ENCODE results near the gene MVB12B.

The MVB12B gene

DNA sequence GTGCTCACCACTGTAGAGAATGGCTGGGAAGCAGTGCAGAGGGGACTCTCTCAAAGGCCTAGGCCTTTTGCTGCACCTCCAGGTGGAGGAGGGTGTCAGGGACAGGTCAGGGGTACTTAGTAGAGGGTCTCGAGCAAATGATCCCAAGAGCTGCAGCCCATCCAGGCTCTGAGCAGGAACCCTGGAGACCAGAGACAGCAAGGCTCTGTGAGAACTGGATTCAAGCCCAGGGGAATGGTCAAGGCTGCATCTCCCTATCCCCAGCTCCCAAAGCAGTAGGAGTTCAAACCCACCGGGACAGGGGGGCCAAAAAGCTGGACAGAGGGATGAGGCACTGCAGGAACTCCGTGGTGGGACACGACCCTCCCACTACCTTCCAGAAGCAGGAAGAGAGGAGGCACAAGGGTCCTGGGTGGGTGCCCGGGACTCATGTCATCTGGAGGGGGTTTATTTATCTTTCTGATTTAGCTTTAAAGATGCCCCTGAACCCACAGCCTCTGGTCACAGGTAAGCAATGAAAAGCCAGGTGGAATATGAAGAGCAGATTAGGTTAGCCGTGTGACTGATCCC is 124.8 kb downstream of the MVB12B start:
- no peak overlapping the region for H3K4ac ChIP-seq (ENCODE audit: low read length)
- no CpG with 5 or more reads among the region's 6 CpGs for WGBS, 2 donors (ENCODE audit: extremely low coverage in 2 of 2, insufficient read length in 2 of 2, insufficient replicate concordance in 1 of 2)

DNA sequence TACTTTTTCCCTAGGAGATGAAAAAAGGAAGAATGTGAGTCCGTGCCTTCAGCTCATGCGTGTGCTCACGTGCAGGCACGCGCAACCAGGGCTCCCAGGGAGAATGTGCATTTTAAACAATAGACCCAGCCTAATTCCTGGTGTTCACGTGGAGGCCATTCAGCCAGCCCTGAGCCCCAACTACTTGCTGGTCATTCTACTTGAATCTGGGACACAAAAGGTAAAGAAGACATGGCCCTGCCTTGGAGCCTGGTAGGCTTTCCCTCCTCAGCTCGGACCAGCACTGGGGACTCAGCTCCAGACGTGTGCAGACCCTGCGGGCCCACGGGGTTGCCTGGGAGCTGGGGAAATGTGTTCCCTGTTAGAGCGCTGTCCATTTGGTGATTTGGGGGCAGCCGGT is 125.5 kb downstream of the MVB12B start:
- no CpG with 5 or more reads among the region's 12 CpGs for WGBS, 2 donors (ENCODE audit: extremely low coverage in 2 of 2, insufficient read length in 2 of 2, insufficient replicate concordance in 1 of 2)
- Histone ChIP-seq H3K4ac (ENCODE audit: low read length) (no peak overlapping the region), H3K9ac (ENCODE audit: low read depth, low read length, poor library complexity) (no peak overlapping the region), H2BK120ac (ENCODE audit: low read depth, low read length) (no peak overlapping the region), H2BK5ac (ENCODE audit: low read length) (no peak overlapping the region), H4K8ac (ENCODE audit: low read depth, low read length) (no peak overlapping the region), H2AK5ac (ENCODE audit: low read depth, low read length) (no peak overlapping the region), H3K36me3 (replicated peaks in 1 of 2; ENCODE audit: control insufficient read depth in 2 of 2, insufficient read depth in 2 of 2, low read length in 2 of 2) (peaks cover 6 to 14% of the 10 kb centered on the region in 2 donors), H3K4me1 (ENCODE audit: control insufficient read depth in 2 of 2, insufficient read depth in 1 of 2, low read depth in 1 of 2, low read length in 2 of 2) (peaks cover 11 to 25% of the 10 kb centered on the region in 2 donors), H2AFZ (ENCODE audit: low read length) (no peak overlapping the region), H2BK12ac (ENCODE audit: low read length) (no peak overlapping the region), H3K18ac (ENCODE audit: low read length) (peak overlapping the region; percentile 28), H2BK15ac (ENCODE audit: low read length) (no peak overlapping the region), H3K4me2 (ENCODE audit: insufficient read depth, low read length, poor library complexity, severe bottlenecking) (no peak overlapping the region), H3K9me3 (replicated peaks in 1 of 2; ENCODE audit: control insufficient read depth in 2 of 2, insufficient read depth in 1 of 2, low read depth in 1 of 2, low read length in 2 of 2) (peaks cover 0 to 3% of the 10 kb centered on the region in 2 donors), H3K14ac (ENCODE audit: low read length) (no peak overlapping the region), H3K4me3 (ENCODE audit: low read length in 2 of 2) (no peak overlapping the region), H3K79me1 (ENCODE audit: low read depth, low read length) (no peaks in the 10 kb centered on the region), H3K23ac (ENCODE audit: low read depth, low read length, poor library complexity) (no peak overlapping the region), H3K27me3 (ENCODE audit: control insufficient read depth in 3 of 3, insufficient read depth in 3 of 3, low read depth in 1 of 3, low read length in 3 of 3) (no peaks in the 10 kb centered on the region), H4K91ac (ENCODE audit: low read depth, low read length, poor library complexity) (no peak overlapping the region), H3K27ac (replicated peaks; ENCODE audit: low read length) (no peak overlapping the region)
- DNase-seq (ENCODE audit: low spot score): no peak

More for the DNA sequence above, 124.8 kb downstream of the MVB12B start:
- H3K27ac ChIP-seq (replicated peaks; ENCODE audit: low read length): no peak overlapping the region
- H3K14ac ChIP-seq (ENCODE audit: low read length): no peak overlapping the region
- H2BK15ac ChIP-seq (ENCODE audit: low read length): no peak overlapping the region
- H3K4me1 ChIP-seq (ENCODE audit: control insufficient read depth in 2 of 2, insufficient read depth in 1 of 2, low read depth in 1 of 2, low read length in 2 of 2): peaks cover 11 to 24% of the 10 kb centered on the region in 2 donors
- H3K9ac ChIP-seq (ENCODE audit: low read depth, low read length, poor library complexity): no peak overlapping the region
- DNase-seq (ENCODE audit: low spot score): no peak
- no peak overlapping the region for H3K23ac ChIP-seq (ENCODE audit: low read depth, low read length, poor library complexity)
- H2AK5ac ChIP-seq (ENCODE audit: low read depth, low read length): no peak overlapping the region
- H3K27me3 ChIP-seq (ENCODE audit: control insufficient read depth in 3 of 3, insufficient read depth in 3 of 3, low read depth in 1 of 3, low read length in 3 of 3): no peaks in the 10 kb centered on the region
- H3K4me3 ChIP-seq (ENCODE audit: low read length in 2 of 2): no peak overlapping the region
- H4K91ac ChIP-seq (ENCODE audit: low read depth, low read length, poor library complexity): no peak overlapping the region
- no peak overlapping the region for H2AFZ ChIP-seq (ENCODE audit: low read length)
- H2BK120ac ChIP-seq (ENCODE audit: low read depth, low read length): no peak overlapping the region
- no peak overlapping the region for H2BK12ac ChIP-seq (ENCODE audit: low read length)
- H4K8ac ChIP-seq (ENCODE audit: low read depth, low read length): no peak overlapping the region
- no peaks in the 10 kb centered on the region for H3K79me1 ChIP-seq (ENCODE audit: low read depth, low read length)
- H3K18ac ChIP-seq (ENCODE audit: low read length): peak overlapping the region; percentile 53
- H3K4me2 ChIP-seq (ENCODE audit: insufficient read depth, low read length, poor library complexity, severe bottlenecking): no peak overlapping the region
- no peak overlapping the region for H2BK5ac ChIP-seq (ENCODE audit: low read length)
- peaks cover 4 to 12% of the 10 kb centered on the region in 2 donors for H3K36me3 ChIP-seq (replicated peaks in 1 of 2; ENCODE audit: control insufficient read depth in 2 of 2, insufficient read depth in 2 of 2, low read length in 2 of 2)
- peaks cover 0 to 3% of the 10 kb centered on the region in 2 donors for H3K9me3 ChIP-seq (replicated peaks in 1 of 2; ENCODE audit: control insufficient read depth in 2 of 2, insufficient read depth in 1 of 2, low read depth in 1 of 2, low read length in 2 of 2)

DNA sequence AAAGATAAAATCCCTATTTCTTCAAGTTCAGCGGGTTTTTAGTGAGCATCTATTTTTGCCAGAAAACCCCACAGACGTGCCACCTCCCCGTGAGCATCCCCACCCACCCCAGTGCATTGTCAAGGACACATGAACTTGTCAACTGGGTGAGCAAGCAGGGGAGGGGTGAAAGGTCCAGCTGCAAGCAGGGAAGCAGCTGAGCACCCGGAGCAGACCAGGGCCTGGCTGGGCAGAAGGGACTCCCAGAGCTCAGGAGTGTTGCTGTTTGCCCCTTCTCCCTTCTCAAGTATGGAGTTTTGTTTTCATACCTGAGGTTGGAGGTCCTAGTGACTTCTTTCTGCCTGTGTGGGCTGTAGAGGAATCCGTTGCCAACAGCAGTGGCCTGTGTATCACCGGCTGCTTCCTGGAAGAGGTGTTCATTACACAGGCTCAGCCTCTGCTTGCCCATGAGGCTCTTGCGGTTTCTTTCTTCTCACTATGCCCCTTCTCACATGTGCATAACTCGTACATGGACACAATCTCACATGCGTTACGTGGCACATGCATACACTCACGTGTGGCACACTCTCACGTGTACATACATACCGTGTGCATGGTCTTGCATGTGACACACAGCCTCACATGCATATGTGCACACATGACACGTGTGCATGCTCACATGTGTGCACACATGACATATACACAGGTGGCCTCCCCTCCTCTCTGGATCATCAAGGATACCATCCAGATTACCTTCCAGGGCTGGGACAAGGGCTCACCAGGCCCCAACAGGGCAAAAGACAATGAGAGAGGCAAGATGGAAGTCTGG is 126.7 kb downstream of the MVB12B start:
- no peaks in the 10 kb centered on the region for H3K27me3 ChIP-seq (ENCODE audit: control insufficient read depth in 3 of 3, insufficient read depth in 3 of 3, low read depth in 1 of 3, low read length in 3 of 3)
- peak overlapping the region; percentile 65 for H3K9ac ChIP-seq (ENCODE audit: low read depth, low read length, poor library complexity)
- H3K23ac ChIP-seq (ENCODE audit: low read depth, low read length, poor library complexity): peak overlapping the region; percentile 12
- H3K27ac ChIP-seq (replicated peaks; ENCODE audit: low read length): no peak overlapping the region
- H2AK5ac ChIP-seq (ENCODE audit: low read depth, low read length): no peak overlapping the region
- H2BK12ac ChIP-seq (ENCODE audit: low read length): no peak overlapping the region
- H2AFZ ChIP-seq (ENCODE audit: low read length): no peak overlapping the region
- peak overlapping the region in 1 of 2 donors; percentile 56 for H3K4me3 ChIP-seq (ENCODE audit: low read length in 2 of 2)
- no peak overlapping the region for H2BK5ac ChIP-seq (ENCODE audit: low read length)
- H3K4me2 ChIP-seq (ENCODE audit: insufficient read depth, low read length, poor library complexity, severe bottlenecking): peak overlapping the region; percentile 21
- peak overlapping the region; percentile 95 for H3K14ac ChIP-seq (ENCODE audit: low read length)
- H3K36me3 ChIP-seq (replicated peaks in 1 of 2; ENCODE audit: control insufficient read depth in 2 of 2, insufficient read depth in 2 of 2, low read length in 2 of 2): peaks cover 6 to 10% of the 10 kb centered on the region in 2 donors
- no peak overlapping the region for H2BK120ac ChIP-seq (ENCODE audit: low read depth, low read length)
- H4K91ac ChIP-seq (ENCODE audit: low read depth, low read length, poor library complexity): no peak overlapping the region
- H3K4me1 ChIP-seq (ENCODE audit: control insufficient read depth in 2 of 2, insufficient read depth in 1 of 2, low read depth in 1 of 2, low read length in 2 of 2): peaks cover 11 to 25% of the 10 kb centered on the region in 2 donors
- H3K4ac ChIP-seq (ENCODE audit: low read length): no peak overlapping the region
- H3K18ac ChIP-seq (ENCODE audit: low read length): peak overlapping the region; percentile 81
- no CpG with 5 or more reads among the region's 14 CpGs for WGBS, 2 donors (ENCODE audit: extremely low coverage in 2 of 2, insufficient read length in 2 of 2, insufficient replicate concordance in 1 of 2)
- H3K79me1 ChIP-seq (ENCODE audit: low read depth, low read length): no peaks in the 10 kb centered on the region
- H3K9me3 ChIP-seq (replicated peaks in 1 of 2; ENCODE audit: control insufficient read depth in 2 of 2, insufficient read depth in 1 of 2, low read depth in 1 of 2, low read length in 2 of 2): peaks cover 0 to 3% of the 10 kb centered on the region in 2 donors
- H4K8ac ChIP-seq (ENCODE audit: low read depth, low read length): no peak overlapping the region
- no peak overlapping the region for H2BK15ac ChIP-seq (ENCODE audit: low read length)
- no peak for DNase-seq (ENCODE audit: low spot score)

DNA sequence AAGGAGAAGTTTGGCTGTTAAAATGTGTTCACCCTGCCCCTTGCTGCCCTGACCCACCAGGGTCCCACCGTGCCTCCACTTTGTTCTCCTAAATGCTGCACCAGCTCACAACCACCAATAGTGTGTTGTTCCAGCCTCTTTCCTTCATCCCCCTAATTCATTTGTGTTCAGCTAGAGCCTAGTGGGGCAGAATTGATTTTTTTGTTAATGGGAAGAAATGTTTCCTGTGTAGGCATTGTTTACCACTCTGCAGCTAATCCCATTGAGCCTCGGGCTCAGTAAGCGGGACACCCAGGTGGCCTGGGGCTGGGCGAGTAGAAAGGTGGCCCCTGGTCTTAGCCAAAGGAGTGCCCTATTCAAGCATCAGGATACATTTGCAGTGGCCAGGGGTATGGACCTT is 127.6 kb downstream of the MVB12B start:
- peaks cover 6 to 9% of the 10 kb centered on the region in 2 donors for H3K36me3 ChIP-seq (replicated peaks in 1 of 2; ENCODE audit: control insufficient read depth in 2 of 2, insufficient read depth in 2 of 2, low read length in 2 of 2)
- H2AFZ ChIP-seq (ENCODE audit: low read length): no peak overlapping the region
- H3K27ac ChIP-seq (replicated peaks; ENCODE audit: low read length): no peak overlapping the region
- H3K4me2 ChIP-seq (ENCODE audit: insufficient read depth, low read length, poor library complexity, severe bottlenecking): no peak overlapping the region
- no peak overlapping the region for H2BK15ac ChIP-seq (ENCODE audit: low read length)
- no peak overlapping the region for H2AK5ac ChIP-seq (ENCODE audit: low read depth, low read length)
- H3K4me3 ChIP-seq (ENCODE audit: low read length in 2 of 2): no peak overlapping the region
- H3K14ac ChIP-seq (ENCODE audit: low read length): no peak overlapping the region
- no peak overlapping the region for H3K23ac ChIP-seq (ENCODE audit: low read depth, low read length, poor library complexity)
- H3K4me1 ChIP-seq (ENCODE audit: control insufficient read depth in 2 of 2, insufficient read depth in 1 of 2, low read depth in 1 of 2, low read length in 2 of 2): peaks cover 11 to 25% of the 10 kb centered on the region in 2 donors
- H2BK12ac ChIP-seq (ENCODE audit: low read length): no peak overlapping the region
- peak; percentile 71 for DNase-seq (ENCODE audit: low spot score)
- no peak overlapping the region for H3K9ac ChIP-seq (ENCODE audit: low read depth, low read length, poor library complexity)
- no peak overlapping the region for H2BK120ac ChIP-seq (ENCODE audit: low read depth, low read length)
- no peaks in the 10 kb centered on the region for H3K79me1 ChIP-seq (ENCODE audit: low read depth, low read length)
- peaks cover 0 to 3% of the 10 kb centered on the region in 2 donors for H3K9me3 ChIP-seq (replicated peaks in 1 of 2; ENCODE audit: control insufficient read depth in 2 of 2, insufficient read depth in 1 of 2, low read depth in 1 of 2, low read length in 2 of 2)
- WGBS, 2 donors (ENCODE audit: extremely low coverage in 2 of 2, insufficient read length in 2 of 2, insufficient replicate concordance in 1 of 2): no CpG with 5 or more reads among the region's 4 CpGs
- H3K18ac ChIP-seq (ENCODE audit: low read length): no peak overlapping the region
- H3K27me3 ChIP-seq (ENCODE audit: control insufficient read depth in 3 of 3, insufficient read depth in 3 of 3, low read depth in 1 of 3, low read length in 3 of 3): no peaks in the 10 kb centered on the region
- H2BK5ac ChIP-seq (ENCODE audit: low read length): no peak overlapping the region
- H4K91ac ChIP-seq (ENCODE audit: low read depth, low read length, poor library complexity): no peak overlapping the region
- H3K4ac ChIP-seq (ENCODE audit: low read length): no peak overlapping the region
- no peak overlapping the region for H4K8ac ChIP-seq (ENCODE audit: low read depth, low read length)

Measured in neuronal stem cell (in vitro differentiated cells).